Progenitor cell of endocrine pancreas (in vitro differentiated cells): ENCODE data around the gene MCRIP1. TPM values are rescaled to one million over a fixed set of nuclear protein-coding genes. Genes with fewer than 3 reads are reported as not detected.

Experiments
- DNase-seq: peaks from one replicate; pipeline ENCODE4 v3.0.0; 2021; ENCODE audit warnings: low spot score; ENCODE audit not compliant: unreplicated experiment
- H3K27ac Mint-ChIP-seq: 2 replicates; pipeline ENCODE4 v1.8.0; 2021; ENCODE audit warnings: mild to moderate bottlenecking, moderate library complexity, mixed read lengths
- H3K27me3 Mint-ChIP-seq: 2 replicates; pipeline ENCODE4 v1.8.0; 2021; ENCODE audit warnings: mixed read lengths
- H3K36me3 Mint-ChIP-seq: 2 replicates; pipeline ENCODE4 v1.8.0; 2022; ENCODE audit warnings: mixed read lengths; ENCODE audit not compliant: insufficient read depth
- H3K4me1 Mint-ChIP-seq: 2 replicates; pipeline ENCODE4 v1.8.0; 2021; ENCODE audit warnings: low read depth, mixed read lengths
- H3K4me3 Mint-ChIP-seq: 2 replicates; pipeline ENCODE4 v1.8.0; 2021; ENCODE audit warnings: low read depth, mild to moderate bottlenecking, moderate library complexity, mixed read lengths
- H3K9me3 Mint-ChIP-seq: 2 replicates; pipeline ENCODE4 v1.8.0; 2021; ENCODE audit warnings: low read depth, mixed read lengths
- total RNA-seq: library from RNA; stranded (reverse); gene quantifications from 2 replicates; pipeline ENCODE4 v1.2.1, GENCODE V29; 2021
- TF ChIP-seq, protein P1 (sequence below): fragments of 200-600 bp; sonication (generic); IDR thresholded peaks from one replicate; pipeline ENCODE4 v1.5.0; 2021; ENCODE audit warnings: antibody characterized with exemption, mild to moderate bottlenecking; ENCODE audit not compliant: unreplicated experiment

MCRIP1 gene
- total RNA-seq, 1 donor from 2014 or later = 157 TPM

DNA sequence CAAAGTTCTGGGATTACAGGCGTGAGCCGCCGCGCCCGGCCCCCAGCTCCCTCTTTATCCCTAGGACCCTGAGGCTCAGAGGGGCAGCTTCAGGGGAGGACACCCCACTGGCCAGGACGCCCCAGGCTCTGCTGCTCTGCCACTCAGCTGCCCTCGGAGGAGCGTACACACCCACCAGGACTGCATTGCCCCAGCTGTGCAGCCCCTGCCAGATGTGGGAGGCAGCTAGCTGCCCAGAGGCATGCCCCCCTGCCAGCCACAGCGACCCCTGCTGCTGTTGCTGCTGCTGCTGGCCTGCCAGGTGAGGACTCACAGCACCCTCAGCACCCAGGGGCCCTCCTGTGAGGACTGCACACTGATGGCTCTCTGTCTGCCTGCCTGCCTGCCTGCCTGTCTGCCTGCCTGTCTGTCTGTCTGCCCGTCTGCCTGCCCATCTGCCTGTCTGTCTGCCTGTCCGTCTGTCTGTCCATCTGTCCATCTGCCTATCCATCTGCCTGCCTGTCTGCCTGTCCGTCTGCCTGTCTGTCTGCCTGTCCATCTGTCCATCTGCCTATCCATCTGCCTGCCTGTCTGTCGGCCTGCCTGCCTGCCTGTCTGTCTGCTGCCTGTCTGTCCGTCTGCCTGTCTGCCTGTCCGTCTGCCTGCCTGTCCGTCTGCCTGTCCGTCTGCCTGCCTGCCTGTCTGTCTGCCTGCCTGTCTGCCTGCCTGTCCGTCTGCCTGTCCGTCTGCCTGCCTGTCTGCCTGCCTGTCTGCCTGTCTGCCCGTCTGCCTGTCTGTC lies 24.1 kb downstream of the MCRIP1 start:
- DNase-seq = no peak
- H3K4me3 Mint-ChIP-seq = no peak overlapping the region
- peak overlapping the region; percentile 41 for H3K27ac Mint-ChIP-seq
- TF ChIP-seq, protein P1, sequence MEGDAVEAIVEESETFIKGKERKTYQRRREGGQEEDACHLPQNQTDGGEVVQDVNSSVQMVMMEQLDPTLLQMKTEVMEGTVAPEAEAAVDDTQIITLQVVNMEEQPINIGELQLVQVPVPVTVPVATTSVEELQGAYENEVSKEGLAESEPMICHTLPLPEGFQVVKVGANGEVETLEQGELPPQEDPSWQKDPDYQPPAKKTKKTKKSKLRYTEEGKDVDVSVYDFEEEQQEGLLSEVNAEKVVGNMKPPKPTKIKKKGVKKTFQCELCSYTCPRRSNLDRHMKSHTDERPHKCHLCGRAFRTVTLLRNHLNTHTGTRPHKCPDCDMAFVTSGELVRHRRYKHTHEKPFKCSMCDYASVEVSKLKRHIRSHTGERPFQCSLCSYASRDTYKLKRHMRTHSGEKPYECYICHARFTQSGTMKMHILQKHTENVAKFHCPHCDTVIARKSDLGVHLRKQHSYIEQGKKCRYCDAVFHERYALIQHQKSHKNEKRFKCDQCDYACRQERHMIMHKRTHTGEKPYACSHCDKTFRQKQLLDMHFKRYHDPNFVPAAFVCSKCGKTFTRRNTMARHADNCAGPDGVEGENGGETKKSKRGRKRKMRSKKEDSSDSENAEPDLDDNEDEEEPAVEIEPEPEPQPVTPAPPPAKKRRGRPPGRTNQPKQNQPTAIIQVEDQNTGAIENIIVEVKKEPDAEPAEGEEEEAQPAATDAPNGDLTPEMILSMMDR = no peak
- no peaks in the 10 kb centered on the region for H3K36me3 Mint-ChIP-seq
- H3K4me1 Mint-ChIP-seq = no peaks in the 10 kb centered on the region
- H3K27me3 Mint-ChIP-seq = peaks cover 32% of the 10 kb centered on the region
- no peaks in the 10 kb centered on the region for H3K9me3 Mint-ChIP-seq

DNA sequence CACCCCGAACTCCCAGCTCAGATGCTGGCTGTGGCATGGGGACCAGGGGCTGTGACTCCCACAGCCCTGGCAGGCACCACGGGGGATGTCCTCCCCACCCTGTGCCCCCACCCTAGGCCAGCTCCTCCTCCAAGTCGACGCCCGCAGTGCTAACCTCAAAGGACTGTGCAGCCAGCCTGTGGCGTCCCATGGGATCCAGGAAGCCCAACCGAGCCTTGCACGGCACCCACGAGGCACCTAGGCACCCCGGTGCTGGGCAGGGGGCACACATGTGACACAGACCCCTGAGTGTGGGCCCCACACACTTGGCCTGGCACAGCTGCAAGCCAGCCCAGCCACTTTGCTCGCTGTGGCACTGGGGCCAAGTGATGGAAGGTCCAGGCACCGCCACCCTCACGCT lies 25.3 kb downstream of the MCRIP1 start:
- TF ChIP-seq, protein P1 = no peak
- Mint-ChIP-seq H3K27me3 (peaks cover 39% of the 10 kb centered on the region), H3K36me3 (no peaks in the 10 kb centered on the region), H3K4me1 (no peaks in the 10 kb centered on the region), H3K27ac (no peak overlapping the region), H3K4me3 (no peak overlapping the region), H3K9me3 (no peaks in the 10 kb centered on the region)
- no peak for DNase-seq

- Mint-ChIP-seq H3K9me3 (no peaks in the 10 kb centered on the region), H3K4me3 (no peak overlapping the region), H3K4me1 (no peaks in the 10 kb centered on the region), H3K27me3 (peaks cover 44% of the 10 kb centered on the region), H3K27ac (no peak overlapping the region), H3K36me3 (no peaks in the 10 kb centered on the region)
- no peak for DNase-seq
- TF ChIP-seq, protein P1 = no peak
Measured at GRCh38 chr17:81807210-81807719, 25.8 kb downstream of the MCRIP1 start.

GRCh38 chr17:81806461-81807209 lies 26.5 kb downstream of the MCRIP1 start:
- H3K27me3 Mint-ChIP-seq = peaks cover 51% of the 10 kb centered on the region
- H3K4me3 Mint-ChIP-seq = no peak overlapping the region
- no peaks in the 10 kb centered on the region for H3K36me3 Mint-ChIP-seq
- no peaks in the 10 kb centered on the region for H3K4me1 Mint-ChIP-seq
- H3K9me3 Mint-ChIP-seq = no peaks in the 10 kb centered on the region
- H3K27ac Mint-ChIP-seq = no peak overlapping the region
- TF ChIP-seq, protein P1 = no peak
- no peak for DNase-seq

GRCh38 chr17:81805707-81806460 lies 27.2 kb downstream of the MCRIP1 start:
- TF ChIP-seq, protein P1 = no peak
- H3K9me3 Mint-ChIP-seq = no peaks in the 10 kb centered on the region
- H3K4me3 Mint-ChIP-seq = no peak overlapping the region
- no peaks in the 10 kb centered on the region for H3K4me1 Mint-ChIP-seq
- peaks cover 58% of the 10 kb centered on the region for H3K27me3 Mint-ChIP-seq
- H3K36me3 Mint-ChIP-seq = no peaks in the 10 kb centered on the region
- H3K27ac Mint-ChIP-seq = no peak overlapping the region
- DNase-seq = no peak
